Heart right ventricle (tissue), 16 donors: ENCODE results near the gene PRICKLE4. TPM values are rescaled to one million over a fixed set of nuclear protein-coding genes. Genes with fewer than 3 reads are reported as not detected.

Experiments
- ATAC-seq, 8 donors: fragments of 200-7000 bp; cut with Tn5 transposase; one replicate each; pipeline ENCODE4 v1.9.1; 2020; ENCODE audit warnings: mild to moderate bottlenecking in 8 of 8, moderate library complexity in 8 of 8, moderate number of reproducible peaks in 1 of 8
- DNase-seq, 2 donors: peaks; one replicate each; pipeline ENCODE4 v3.0.0-alpha.2; 2020
- H3K27ac ChIP-seq, 10 donors: fragments of 200-600 bp; sonication (generic) in 2 of 10; one replicate each; pipeline versions ENCODE4 v1.5.0 to v1.8.0; 2020 to 2022; ENCODE audit warnings: mild to moderate bottlenecking in 3 of 10
- H3K27me3 ChIP-seq, 7 donors: fragments of 200-600 bp; one replicate each; pipeline ENCODE4 v1.8.0; 2021 to 2022; ENCODE audit warnings: mild to moderate bottlenecking in 2 of 7
- H3K36me3 ChIP-seq, 9 donors: fragments of 200-600 bp; sonication (generic) in 1 of 9; one replicate each; pipeline versions ENCODE4 v1.5.0 to v1.8.0; 2020 to 2022; ENCODE audit warnings: mild to moderate bottlenecking in 2 of 9
- H3K4me1 ChIP-seq, 9 donors: fragments of 200-600 bp; sonication (generic) in 1 of 9; one replicate each; pipeline versions ENCODE4 v1.5.0 to v1.8.0; 2020 to 2022; ENCODE audit warnings: mild to moderate bottlenecking in 4 of 9
- H3K4me3 ChIP-seq, 10 donors: fragments of 200-600 bp; sonication (generic) in 2 of 10; one replicate each; pipeline versions ENCODE4 v1.5.0 to v1.8.0; 2020 to 2022; ENCODE audit warnings: mild to moderate bottlenecking in 7 of 10, moderate library complexity in 2 of 10
- H3K9me3 ChIP-seq, 11 donors: fragments of 200-600 bp in 10 of 11; sonication (generic) in 2 of 11; one replicate each; pipeline versions ENCODE4 v1.5.0 to v1.8.0; 2013 to 2022; ENCODE audit warnings: mild to moderate bottlenecking in 2 of 11, control low read depth in 1 of 11, moderate library complexity in 1 of 11
- WGBS, 2 donors: extraction: QIAGEN DNeasy Blood & Tissue Kit; methylation state at CpG; one replicate each; pipeline ENCODE4 v1.1.7; 2013; ENCODE audit warnings: inconsistent platforms in 1 of 2; 5-methylcytosine and 5-hydroxymethylcytosine counted together
- intact Hi-C, 10 donors: fragments of 100-400 bp; cut with DNase I; formaldehyde crosslinking; loops; one replicate each; pipeline versions ENCODE4 v1.11.1 to v1.14.2; 2022
- polyA plus RNA-seq, 2 donors: library from polyadenylated mRNA; stranded (reverse); fragments of 200-250 nt; gene quantifications; one replicate each; pipeline ENCODE4 v1.2.3, GENCODE V29; 2013
- total RNA-seq, 10 donors: library from RNA; stranded (reverse); fragmentation: NEBNext Ultra II Directional in 3 of 10; extraction: Animal tissue kit (Norgen Biotek cat#: 25700) in 3 of 10; gene quantifications; one replicate each; pipeline versions ENCODE4 v1.2.1 to v1.2.4, GENCODE V29; 2021 to 2023
- TF ChIP-seq, protein P1 (sequence below), 9 donors: fragments of 200-600 bp; sonication (generic) in 2 of 9; IDR thresholded peaks; one replicate each; pipeline versions ENCODE4 v1.5.0 to v1.8.0; 2021 to 2022; ENCODE audit warnings: antibody characterized with exemption in 9 of 9, mild to moderate bottlenecking in 5 of 9, moderate library complexity in 1 of 9
- donor health status: Arrhythmogenic right ventricular cardiomyopathy.
- donor health status: ischemic (EF 13 %, LVEDD 7.1; RV severe dilation, severe dysfunction).
- donor health status: healthy with polysubstance abuse.
- donor health status: DM: no; HTN: yes; CAD: no.
- donor health status: DM: no; HTN: no; CAD: no.
- donor health status: ischemic (EF 25% LVEDD 6.9; RV normal size, moderate dysfunction).
- donor health status: ischemic (EF 25% LVEDD 5.7; RV mildly dilated, moderate dysfunction).
- donor health status: healthy.
- donor health status: DM: yes; HTN: yes; CAD: no.
- donor health status: Ischemic cardiomyopathy.
- donor health status: ischemic (EF 35%, LVEDD 5.7; RV mildly dilated, moderate dysfunction).
- donor health status: nonischemic (EF 11% LVEDD 7.7; RV severe dilation, severe dysfunction).
- donor health status: DM: yes; HTN: yes; CAD: no.
- donor health status: PGD.
- donor health status: ischemic (EF 29% LVEDD 5.4; RV normal size, mild dysfunction).
- donor health status: nonischemic (EF 23%, LVEDD 6.1; RV moderate dilation, normal function).

PRICKLE4 gene
- total and polyA plus RNA-seq, 12 donors = 0.38 to 6.1 (median 1.9) TPM

DNA sequence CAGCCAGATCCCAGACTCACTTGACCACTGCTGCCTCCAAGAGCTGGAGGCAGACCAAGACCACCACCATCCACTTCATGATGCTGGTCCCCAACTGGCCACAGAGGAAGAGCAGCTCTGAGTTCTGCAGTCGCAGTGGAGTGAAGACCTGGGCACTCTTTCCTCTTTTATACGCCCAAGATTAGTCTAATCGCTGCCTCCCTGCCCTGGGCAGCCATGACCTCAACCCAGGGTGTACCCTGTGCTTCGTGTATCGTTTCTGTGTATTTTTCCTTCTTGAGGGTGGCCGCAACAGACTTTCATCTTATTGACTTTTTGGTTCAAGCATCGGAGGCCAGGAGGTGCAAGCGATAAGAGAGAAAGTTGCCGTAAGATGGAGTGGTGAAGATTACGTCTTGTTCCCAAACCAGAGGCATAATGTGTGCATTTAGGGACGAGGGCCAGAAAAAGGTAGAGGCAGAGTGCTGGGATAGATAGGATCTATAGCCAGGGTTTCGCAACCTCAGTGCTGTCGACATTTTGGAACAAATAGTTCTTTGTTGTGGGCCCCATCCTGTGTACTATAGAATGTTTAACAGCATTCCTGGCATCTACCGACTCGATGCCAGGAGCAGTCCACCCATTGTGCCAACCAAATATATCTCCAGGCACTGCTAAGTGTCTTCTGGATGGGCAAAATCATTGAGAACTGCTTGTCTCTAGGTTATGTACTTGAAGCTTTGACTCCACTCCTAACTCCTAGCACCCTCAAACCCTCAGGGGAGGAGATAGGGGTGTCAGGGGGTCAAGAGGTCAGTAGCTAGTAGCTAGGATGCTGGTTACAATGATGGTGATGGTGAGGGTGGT is 33.1 kb upstream of the PRICKLE4 start, which contains the start of gene PGC:
TSS of gene PGC (minus strand) at position 142 of the 846 bp plus-strand sequence. CDS start at position 79, 63 bp downstream.
- H3K4me3 ChIP-seq = no peak within 1 kb of the TSS
- ATAC-seq = no peak
- no peaks in the 10 kb centered on the region for H3K36me3 ChIP-seq
- TF ChIP-seq, protein P1, sequence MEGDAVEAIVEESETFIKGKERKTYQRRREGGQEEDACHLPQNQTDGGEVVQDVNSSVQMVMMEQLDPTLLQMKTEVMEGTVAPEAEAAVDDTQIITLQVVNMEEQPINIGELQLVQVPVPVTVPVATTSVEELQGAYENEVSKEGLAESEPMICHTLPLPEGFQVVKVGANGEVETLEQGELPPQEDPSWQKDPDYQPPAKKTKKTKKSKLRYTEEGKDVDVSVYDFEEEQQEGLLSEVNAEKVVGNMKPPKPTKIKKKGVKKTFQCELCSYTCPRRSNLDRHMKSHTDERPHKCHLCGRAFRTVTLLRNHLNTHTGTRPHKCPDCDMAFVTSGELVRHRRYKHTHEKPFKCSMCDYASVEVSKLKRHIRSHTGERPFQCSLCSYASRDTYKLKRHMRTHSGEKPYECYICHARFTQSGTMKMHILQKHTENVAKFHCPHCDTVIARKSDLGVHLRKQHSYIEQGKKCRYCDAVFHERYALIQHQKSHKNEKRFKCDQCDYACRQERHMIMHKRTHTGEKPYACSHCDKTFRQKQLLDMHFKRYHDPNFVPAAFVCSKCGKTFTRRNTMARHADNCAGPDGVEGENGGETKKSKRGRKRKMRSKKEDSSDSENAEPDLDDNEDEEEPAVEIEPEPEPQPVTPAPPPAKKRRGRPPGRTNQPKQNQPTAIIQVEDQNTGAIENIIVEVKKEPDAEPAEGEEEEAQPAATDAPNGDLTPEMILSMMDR (IDR thresholded peaks at IDR 0.05) = no peak
- 93% methylated on average over 15 of the region's 15 CpGs for WGBS, 2 donors
- H3K4me1 ChIP-seq = no peaks in the 10 kb centered on the region
- H3K27me3 ChIP-seq = no peaks in the 10 kb centered on the region
- no peaks in the 10 kb centered on the region for H3K9me3 ChIP-seq
- intact Hi-C loops = no loop called here
- DNase-seq = no peak
- H3K27ac ChIP-seq = no peak within 1 kb of the TSS

DNA sequence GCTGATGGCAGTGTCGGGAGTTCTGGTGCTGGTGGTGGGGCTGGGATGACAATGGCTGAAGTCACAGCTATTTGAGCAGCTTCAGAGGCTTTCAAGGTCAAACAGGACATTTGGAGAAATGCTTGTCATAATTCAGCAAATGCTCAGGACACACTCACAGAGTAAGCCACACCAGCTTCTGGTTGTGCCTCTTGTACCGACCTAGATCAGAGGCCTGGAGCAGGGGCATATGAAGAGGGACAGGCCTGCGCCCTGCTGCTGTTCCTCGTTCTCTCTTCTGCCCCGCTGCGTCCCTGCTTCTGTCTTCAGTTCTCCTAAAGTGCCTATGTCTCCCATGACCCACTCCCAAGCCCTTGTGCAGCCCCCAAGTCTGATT is 32.5 kb upstream of the PRICKLE4 start:
- H3K36me3 ChIP-seq = no peaks in the 10 kb centered on the region
- intact Hi-C loops = no loop called here
- H3K27ac ChIP-seq = no peak overlapping the region
- H3K27me3 ChIP-seq = no peaks in the 10 kb centered on the region
- WGBS, 2 donors = 89 to 94% methylated on average over 6 of the region's 6 CpGs
- H3K9me3 ChIP-seq = no peaks in the 10 kb centered on the region
- TF ChIP-seq, protein P1 (IDR thresholded peaks at IDR 0.05) = no peak
- ATAC-seq = no peak
- no peak overlapping the region for H3K4me3 ChIP-seq
- no peak for DNase-seq
- H3K4me1 ChIP-seq = no peaks in the 10 kb centered on the region

DNA sequence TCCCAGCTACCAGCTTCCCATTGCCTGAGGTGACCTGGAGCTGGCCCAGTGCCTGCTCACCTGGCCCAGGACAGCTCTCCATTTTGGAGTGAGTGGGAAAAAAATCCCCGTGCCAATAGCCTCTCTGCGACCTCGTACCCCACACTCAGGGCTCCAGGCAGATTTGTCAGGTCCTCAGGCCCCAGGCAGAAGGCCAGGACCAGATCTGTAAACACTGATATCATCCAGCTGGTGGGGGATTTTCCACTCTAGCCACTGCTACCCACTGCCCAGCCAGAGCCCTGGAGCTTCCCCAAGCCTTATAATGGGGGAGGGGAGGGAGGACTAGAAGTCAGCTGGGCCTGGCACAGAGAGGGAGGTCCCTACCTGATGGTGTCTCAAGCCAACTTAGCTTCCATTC is 32.0 kb upstream of the PRICKLE4 start:
- WGBS, 2 donors = 67 to 85% methylated on average over 3 of the region's 3 CpGs
- H3K36me3 ChIP-seq = no peaks in the 10 kb centered on the region
- ATAC-seq = no peak
- H3K9me3 ChIP-seq = no peaks in the 10 kb centered on the region
- no peak for DNase-seq
- intact Hi-C loops = no loop called here
- H3K4me3 ChIP-seq = no peak overlapping the region
- TF ChIP-seq, protein P1 (IDR thresholded peaks at IDR 0.05) = no peak
- H3K4me1 ChIP-seq = no peaks in the 10 kb centered on the region
- H3K27me3 ChIP-seq = no peaks in the 10 kb centered on the region
- H3K27ac ChIP-seq = no peak overlapping the region

DNA sequence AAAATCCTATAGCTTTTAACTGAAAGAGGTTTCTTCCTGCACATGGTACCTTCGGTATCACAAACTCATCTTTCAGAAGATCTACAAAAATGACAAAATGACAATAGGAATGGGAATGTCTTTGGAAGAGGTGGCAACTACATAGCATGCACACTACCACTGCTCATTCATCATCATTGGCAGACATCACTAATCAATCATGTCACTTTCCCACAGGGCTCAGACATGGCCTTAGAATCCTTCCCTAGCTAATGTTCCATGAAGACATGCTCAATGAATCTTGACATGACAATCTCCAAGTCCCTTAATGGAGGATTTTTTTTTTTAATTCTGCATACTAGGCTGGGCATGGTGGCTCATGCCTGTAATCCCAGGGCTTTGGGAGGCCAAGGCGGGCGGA is 30.2 kb upstream of the PRICKLE4 start:
- Histone ChIP-seq H3K4me1 (no peaks in the 10 kb centered on the region), H3K27me3 (no peaks in the 10 kb centered on the region), H3K36me3 (no peaks in the 10 kb centered on the region), H3K4me3 (no peak overlapping the region), H3K9me3 (no peaks in the 10 kb centered on the region), H3K27ac (no peak overlapping the region)
- TF ChIP-seq, protein P1 (IDR thresholded peaks at IDR 0.05) = no peak
- DNase-seq (no peak), ATAC-seq (no peak)
- intact Hi-C loops = no loop called here
- WGBS, 2 donors = 94 to 100% methylated on average over 3 of the region's 3 CpGs
